GM12878 (cell line): ENCODE results near the gene PI4K2A. TPM values are rescaled to one million over a fixed set of nuclear protein-coding genes. Genes with fewer than 3 reads are reported as not detected.

ENCODE experiments used
- ATAC-seq: fragments of 200-7000 bp; cut with Tn5 transposase; 3 replicates; pipeline ENCODE4 v1.9.1; 2020; ENCODE audit warnings: mild to moderate bottlenecking, moderate library complexity
- BruUV-seq: library from RNA; stranded (reverse); fragments of 400-500 nt; replicated peaks from 2 replicates; lab custom pipeline; 2021; lab: Mats Ljungman, UMichigan
- CTCF ChIA-PET: fragments of 300-600 bp; sonication (Branson Sonifier 250); formaldehyde crosslinking; extraction: SDS; loops from one replicate; lab custom pipeline; 2021; ENCODE audit warnings: inconsistent platforms; lab: Yijun Ruan, JAX
- POLR2A ChIA-PET: fragments of 350-600 bp; formaldehyde crosslinking; extraction: SDS; loops from one replicate; lab custom pipeline; 2021; ENCODE audit warnings: inconsistent platforms; lab: Charles Lee
- RAD21 ChIA-PET: fragments of 300-600 bp; sonication (Branson Sonifier 250); formaldehyde crosslinking; loops from one replicate; lab custom pipeline; 2023; ENCODE audit warnings: antibody characterized with exemption; ENCODE audit not compliant: unreplicated experiment; lab: Charles Lee
- SMC1A ChIA-PET: fragments of 300-600 bp; sonication (Branson Sonifier 250); formaldehyde crosslinking; loops from one replicate; lab custom pipeline; 2023; ENCODE audit not compliant: unreplicated experiment, uncharacterized antibody; lab: Charles Lee
- DNase-seq: peaks from one replicate; pipeline ENCODE4 v3.0.0-alpha.2; 2011; ENCODE audit warnings: low read depth, low spot score
- FAIRE-seq: peaks from 3 replicates; lab custom pipeline; 2011; peaks lifted over from hg19 to GRCh38; lab: Jason Lieb, UNC
- H2AFZ ChIP-seq: 2 replicates; pipeline ENCODE4 v1.6.0; 2011; ENCODE audit warnings: low read depth, low read length, control low read depth; ENCODE audit not compliant: control insufficient read depth
- H3K27ac ChIP-seq: 2 replicates; pipeline ENCODE4 v1.5.1; 2011; ENCODE audit warnings: control low read depth; ENCODE audit not compliant: control insufficient read depth, insufficient read depth
- H3K27me3 ChIP-seq, 2 experiments: replicated peaks in 1 of 2; 2 replicates each; pipeline versions ENCODE4 v1.6.0 to v1.6.1; 2011; ENCODE audit warnings: low read length in 1 of 2; ENCODE audit not compliant: control insufficient read depth in 2 of 2, insufficient read depth in 2 of 2
- H3K36me3 ChIP-seq, 2 experiments: 2 replicates each; pipeline ENCODE4 v1.5.1; 2011; ENCODE audit warnings: low read length in 1 of 2; ENCODE audit not compliant: control insufficient read depth in 2 of 2, insufficient read depth in 2 of 2
- H3K4me1 ChIP-seq: 2 replicates; pipeline ENCODE4 v1.6.1; 2011; ENCODE audit warnings: mild to moderate bottlenecking, low read length, moderate library complexity, mixed read lengths; ENCODE audit not compliant: control insufficient read depth, insufficient read depth
- H3K4me2 ChIP-seq: 2 replicates; pipeline ENCODE4 v1.6.0; 2011; ENCODE audit warnings: control low read depth; ENCODE audit not compliant: control insufficient read depth, insufficient read depth
- H3K4me3 ChIP-seq: fragments of 200-600 bp; sonication (generic); 2 replicates; pipeline ENCODE4 v1.5.1; 2016
- H3K79me2 ChIP-seq: 2 replicates; pipeline ENCODE4 v1.6.0; 2011; ENCODE audit warnings: low read length; ENCODE audit not compliant: control insufficient read depth, insufficient read depth
- H3K9ac ChIP-seq: 2 replicates; pipeline ENCODE4 v1.8.0; 2011; ENCODE audit warnings: low read length, control low read depth, mixed read lengths; ENCODE audit not compliant: control insufficient read depth, insufficient read depth
- H3K9me3 ChIP-seq: replicated peaks from 3 replicates; pipeline ENCODE4 v1.5.1; 2011; ENCODE audit warnings: mild to moderate bottlenecking, low read length; ENCODE audit not compliant: control insufficient read depth, insufficient read depth
- H4K20me1 ChIP-seq: 2 replicates; pipeline ENCODE4 v1.6.0; 2011; ENCODE audit not compliant: control insufficient read depth, insufficient read depth
- BCLAF1 ChIP-seq: fragments of 450-650 bp; IDR thresholded peaks from 2 replicates; pipeline ENCODE4 v1.6.1; 2017; ENCODE audit warnings: antibody characterized with exemption, mild to moderate bottlenecking, moderate library complexity
- HCFC1 ChIP-seq: fragments of 150-350 bp; IDR thresholded peaks from 2 replicates; pipeline ENCODE4 v1.6.1; 2014; ENCODE audit warnings: low read length
- IKZF1 ChIP-seq: fragments of 450-650 bp; conservative IDR thresholded peaks from 2 replicates; pipeline ENCODE4 v1.6.1; 2017; ENCODE audit warnings: antibody characterized with exemption, mild to moderate bottlenecking
- NR2C2 ChIP-seq: IDR thresholded peaks from 2 replicates; pipeline ENCODE4 v1.6.1; 2011; ENCODE audit warnings: borderline replicate concordance, low read depth; ENCODE audit not compliant: control insufficient read depth, insufficient read length
- RAD51 ChIP-seq: fragments of 450-650 bp; IDR thresholded peaks from 2 replicates; pipeline ENCODE4 v1.6.1; 2016; ENCODE audit warnings: moderate library complexity, mild to moderate bottlenecking, inconsistent platforms
- SKIL ChIP-seq: fragments of 450-650 bp; IDR thresholded peaks from 2 replicates; pipeline ENCODE4 v1.6.1; 2017; ENCODE audit warnings: mild to moderate bottlenecking, low read depth, inconsistent platforms; ENCODE audit not compliant: poor library complexity, severe bottlenecking
- STAT1 ChIP-seq: fragments of 450-650 bp; conservative IDR thresholded peaks from 2 replicates; pipeline ENCODE4 v1.6.1; 2014; ENCODE audit warnings: antibody characterized with exemption, mild to moderate bottlenecking
- USF1 ChIP-seq: IDR thresholded peaks from 2 replicates; pipeline ENCODE4 v1.6.1; 2011; ENCODE audit warnings: borderline replicate concordance, low read depth, mild to moderate bottlenecking, moderate library complexity, mixed read lengths, low read length; ENCODE audit not compliant: insufficient read depth; ENCODE audit errors: extremely low read length
- ZBED1 ChIP-seq: IDR thresholded peaks from 2 replicates; pipeline ENCODE4 v1.6.1; 2016; ENCODE audit warnings: borderline replicate concordance
- ZNF592 ChIP-seq: fragments of 450-650 bp; IDR thresholded peaks from 2 replicates; pipeline ENCODE4 v1.6.1; 2017; ENCODE audit warnings: mild to moderate bottlenecking, moderate library complexity
- WGBS: methylation state at CpG from one replicate; pipeline ENCODE4 v1.1.6; 2016; ENCODE audit warnings: low lambda C conversion rate; ENCODE audit not compliant: insufficient replicate concordance, insufficient coverage; ENCODE audit errors: missing lambda C conversion rate; 5-methylcytosine and 5-hydroxymethylcytosine counted together
- in situ Hi-C: fragments of 300-500 bp; cut with MboI; formaldehyde crosslinking; loops from 9 replicates; pipeline ENCODE4 v1.14.3; 2018; ENCODE audit warnings: mixed read lengths
- intact Hi-C: fragments of 100-400 bp; cut with micrococcal nuclease; formaldehyde crosslinking; loops from one replicate; pipeline ENCODE4 v1.14.2; 2022; ENCODE audit not compliant: unreplicated experiment
- polyA plus RNA-seq, 11 experiments: library from polyadenylated mRNA; depleted of rRNA in 4 of 11; unstranded in 6 of 11; stranded (reverse) in 5 of 11; fragments of >200 nt; fragmentation: Nextera tagmentation in 4 of 11; fragmentation: Illumina TruSeq in 1 of 11; extraction: Ambion mirVana in 4 of 11; extraction: Trizol in 1 of 11; gene quantifications; 1 replicate in 1 of 11; 2 replicates in 10 of 11; pipeline versions ENCODE4 v1.2.1 to v1.2.3, GENCODE V29; 2011 to 2016; ENCODE audit warnings: inconsistent platforms in 2 of 11, missing spikeins in 2 of 11, low read depth in 1 of 11
- total RNA-seq, 4 experiments: library from RNA; depleted of rRNA in 3 of 4; stranded (reverse); fragments of >200 nt in 3 of 4; fragmentation: Illumina TruSeq in 1 of 4; extraction: Trizol in 1 of 4; gene quantifications; 2 replicates each; pipeline versions ENCODE4 v1.2.1 to v1.2.3, GENCODE V29; 2013 to 2021

The PI4K2A gene
- total and polyA plus RNA-seq, 10 of the 15 experiments (the other 5 are each of a cell fraction or from before 2014, with no cell fraction given), result 1.5 to 14.5 (median 10.0) TPM

DNA sequence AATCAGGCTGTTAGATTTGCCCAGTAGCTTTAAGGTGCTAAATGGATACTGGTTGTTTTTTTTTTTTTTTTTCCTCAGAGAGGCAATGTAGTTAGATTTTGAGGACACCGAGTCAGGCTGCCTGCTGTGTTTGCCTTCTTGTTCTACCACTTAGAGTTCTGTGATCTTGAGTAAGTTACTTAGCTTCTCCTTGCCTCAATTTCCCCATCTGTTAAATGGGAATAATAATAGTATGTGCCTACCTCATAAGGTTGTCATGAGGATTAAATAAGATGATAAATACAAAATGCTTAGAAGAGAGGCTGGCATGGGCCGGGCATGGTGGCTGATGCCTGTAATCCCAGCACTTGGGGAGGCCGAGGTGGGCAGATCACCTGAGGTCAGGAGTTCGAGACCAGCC is 21.7 kb upstream of the PI4K2A start (continued):
- TF ChIP-seq BCLAF1 (no peak), ZNF592 (no peak)
- TF ChIP-seq, all 136 proteins: peak for 0

GRCh38 chr10:97623277-97623676 is 17.2 kb upstream of the PI4K2A start:
- H2AFZ ChIP-seq, result no peak overlapping the region
- POLR2A ChIA-PET, result no interaction called here
- RAD21 ChIA-PET, result no interaction called here
- FAIRE-seq (no peak), ATAC-seq (no peak), DNase-seq (no peak)
- no peak overlapping the region for H3K4me3 ChIP-seq
- BruUV-seq, result no TSS peak
- WGBS, result 50% methylated on average over 1 of the region's 1 CpG
- H3K9ac ChIP-seq, result no peak overlapping the region
- intact Hi-C loops (no loop called here), in situ Hi-C loops (no loop called here)
- H3K36me3 ChIP-seq, result no peaks in the 10 kb centered on the region
- H3K27me3 ChIP-seq, result no peaks in the 10 kb centered on the region
- SMC1A ChIA-PET, result interaction anchor here (0.7 to 0.8 kb wide), 2 partner anchors 11 to 39 kb away, joined by 3 read pairs; no protein-coding TSS in a partner anchor
- H3K27ac ChIP-seq, result no peak overlapping the region
- H4K20me1 ChIP-seq, result no peaks in the 10 kb centered on the region
- H3K79me2 ChIP-seq, result no peaks in the 10 kb centered on the region
- CTCF ChIA-PET, result interaction anchor here (0.6 to 1.4 kb wide), 2 partner anchors 10 to 546 kb away, joined by 3 to 6 read pairs; no protein-coding TSS in a partner anchor
- H3K4me2 ChIP-seq, result no peak overlapping the region
- H3K4me1 ChIP-seq, result no peaks in the 10 kb centered on the region
- no peaks in the 10 kb centered on the region for H3K9me3 ChIP-seq
- TF ChIP-seq IKZF1, result no peak
- no peak for TF ChIP-seq RAD51
- no peak for TF ChIP-seq SKIL
- no peak for TF ChIP-seq STAT1
- TF ChIP-seq USF1, result no peak
- no peak for TF ChIP-seq NR2C2
- TF ChIP-seq HCFC1, result no peak
- no peak for TF ChIP-seq ZBED1
